Fibroblast of lung (primary cell): ENCODE results near the gene CRYGS. TPM values are rescaled to one million over a fixed set of nuclear protein-coding genes. Genes with fewer than 3 reads are reported as not detected.

Experiments used
- DNase-seq, 2 donors: peaks; one replicate each; pipeline versions ENCODE4 v3.0.0 to v3.0.0-alpha.2; 2010; ENCODE audit warnings: low read depth in 2 of 2
- H2AFZ ChIP-seq: 2 replicates; pipeline ENCODE4 v1.5.1; 2012; ENCODE audit warnings: low read length, control low read depth, inconsistent platforms
- H3K27ac ChIP-seq: 2 replicates; pipeline ENCODE4 v1.5.1; 2011; ENCODE audit warnings: low read length, control low read depth; ENCODE audit not compliant: insufficient read depth
- H3K27me3 ChIP-seq: 2 replicates; pipeline ENCODE4 v1.5.1; 2011; ENCODE audit warnings: mild to moderate bottlenecking, low read length; ENCODE audit not compliant: control insufficient read depth, insufficient read depth
- H3K36me3 ChIP-seq: 2 replicates; pipeline ENCODE4 v1.5.1; 2011; ENCODE audit warnings: low read length; ENCODE audit not compliant: control insufficient read depth, insufficient read depth
- H3K4me1 ChIP-seq: 2 replicates; pipeline ENCODE4 v1.5.1; 2011; ENCODE audit warnings: low read length; ENCODE audit not compliant: control insufficient read depth, insufficient read depth; ENCODE audit errors: extremely low read depth
- H3K4me2 ChIP-seq: 2 replicates; pipeline ENCODE4 v1.5.1; 2011; ENCODE audit warnings: low read length, control low read depth; ENCODE audit not compliant: insufficient read depth; ENCODE audit errors: extremely low read depth
- H3K4me3 ChIP-seq, 4 experiments: fragments of 200-600 bp in 1 of 4; sonication (generic) in 1 of 4; replicated peaks in 1 of 4; 2 replicates each; pipeline ENCODE4 v1.5.1; 2011 to 2016; ENCODE audit warnings: low read length in 4 of 4, low read depth in 3 of 4, mild to moderate bottlenecking in 3 of 4, control low read depth in 2 of 4, inconsistent platforms in 1 of 4, mixed read lengths in 1 of 4; ENCODE audit not compliant: insufficient read depth in 1 of 4; ENCODE audit errors: control extremely low read depth in 1 of 4
- H3K79me2 ChIP-seq: 2 replicates; pipeline ENCODE4 v1.5.1; 2012; ENCODE audit warnings: mild to moderate bottlenecking, low read length, inconsistent platforms; ENCODE audit not compliant: control insufficient read depth, insufficient read depth
- H3K9ac ChIP-seq: 2 replicates; pipeline ENCODE4 v1.5.1; 2011; ENCODE audit warnings: mild to moderate bottlenecking, low read length, control low read depth; ENCODE audit not compliant: insufficient read depth
- H3K9me3 ChIP-seq: 2 replicates; pipeline ENCODE4 v1.5.1; 2012; ENCODE audit warnings: low read depth, low read length; ENCODE audit not compliant: control insufficient read depth, insufficient read depth
- H4K20me1 ChIP-seq: 2 replicates; pipeline ENCODE4 v1.5.1; 2011; ENCODE audit warnings: low read length; ENCODE audit not compliant: control insufficient read depth, insufficient read depth; ENCODE audit errors: extremely low read depth
- EZH2 ChIP-seq: IDR thresholded peaks from 2 replicates; pipeline ENCODE4 v1.5.1; 2012; ENCODE audit warnings: low read length, control low read depth, mild to moderate bottlenecking; ENCODE audit errors: missing control alignments
- polyA plus RNA-seq, 2 donors: library from polyadenylated mRNA; depleted of rRNA in 1 of 2; stranded (reverse) in 1 of 2; unstranded in 1 of 2; fragments of >200 nt; gene quantifications; 2 replicates each; pipeline ENCODE4 v1.2.1, GENCODE V29; 2011 to 2012; ENCODE audit warnings: missing spikeins in 1 of 2
- total RNA-seq: library from RNA; depleted of rRNA; stranded (reverse); fragments of >200 nt; gene quantifications from 2 replicates; pipeline ENCODE4 v1.2.1, GENCODE V29; 2014
- TF ChIP-seq, protein P1 (sequence below), 2 donors: IDR thresholded peaks in 1 of 2; conservative IDR thresholded peaks in 1 of 2; 1 replicate in 1 of 2; 2 replicates in 1 of 2; pipeline ENCODE4 v1.5.1; 2011 to 2012; ENCODE audit warnings: low read length in 2 of 2, control low read depth in 1 of 2, inconsistent platforms in 1 of 2, low read depth in 1 of 2, mild to moderate bottlenecking in 1 of 2

Gene CRYGS
- total and polyA plus RNA-seq, 2 donors (not counting 1 experiment from before 2014, with no cell fraction given) = 0.54 to 0.99 TPM

DNA sequence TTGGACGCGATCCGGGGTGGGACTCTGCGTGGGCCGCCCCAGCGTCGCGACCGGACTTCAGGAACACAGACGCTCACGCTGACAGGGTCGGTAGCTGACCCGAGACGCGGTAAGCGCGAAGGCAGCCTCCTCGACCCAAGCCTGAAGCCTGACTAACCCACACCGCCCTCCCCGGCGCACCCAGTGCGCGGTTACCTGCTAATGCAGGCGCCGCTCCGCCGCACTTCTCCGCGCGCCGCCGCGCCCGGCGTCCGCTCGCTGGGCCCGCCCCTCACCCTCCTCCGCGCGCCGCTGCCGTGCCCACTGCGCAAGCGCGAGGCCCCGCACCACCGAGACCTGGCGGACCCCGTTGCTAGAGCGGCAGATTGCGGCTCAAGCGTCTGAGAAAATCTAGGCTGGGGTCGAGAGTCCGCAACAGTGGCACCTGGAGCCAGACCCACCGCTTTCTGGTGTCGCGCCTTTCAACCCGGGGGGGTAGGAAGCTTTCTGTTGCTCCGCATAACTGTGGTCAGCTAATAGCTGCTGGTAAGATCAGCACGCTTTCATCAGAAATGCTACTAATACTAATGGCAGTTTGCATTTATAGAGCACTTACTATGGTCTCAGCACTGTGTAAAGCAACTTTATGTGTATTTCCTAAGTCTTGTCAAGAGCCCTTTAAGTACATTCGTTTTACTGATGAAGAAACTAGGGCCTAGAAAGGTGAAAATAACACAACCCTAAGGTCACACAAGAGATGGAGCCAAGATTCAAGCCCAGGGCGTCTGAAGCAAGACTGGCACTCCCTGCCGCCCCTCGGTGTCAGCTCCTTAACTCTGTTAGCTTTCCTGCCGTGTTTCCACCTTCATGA lies 23.1 kb upstream of the CRYGS start, which contains the start of gene TBCCD1:
Gene TBCCD1, minus strand, starts transcription at position 268 of the 850 bp plus-strand sequence. CDS start 3,010 bp downstream, outside the sequence.
- no peaks in the 10 kb centered on the region for H3K4me1 ChIP-seq
- DNase-seq = peak; percentile 82 to 89
- no peaks in the 10 kb centered on the region for H3K36me3 ChIP-seq
- H3K4me2 ChIP-seq = peak within 1 kb of the TSS; percentile 84
- H3K27me3 ChIP-seq = no peaks in the 10 kb centered on the region
- TF ChIP-seq EZH2 = no peak
- TF ChIP-seq, protein P1, sequence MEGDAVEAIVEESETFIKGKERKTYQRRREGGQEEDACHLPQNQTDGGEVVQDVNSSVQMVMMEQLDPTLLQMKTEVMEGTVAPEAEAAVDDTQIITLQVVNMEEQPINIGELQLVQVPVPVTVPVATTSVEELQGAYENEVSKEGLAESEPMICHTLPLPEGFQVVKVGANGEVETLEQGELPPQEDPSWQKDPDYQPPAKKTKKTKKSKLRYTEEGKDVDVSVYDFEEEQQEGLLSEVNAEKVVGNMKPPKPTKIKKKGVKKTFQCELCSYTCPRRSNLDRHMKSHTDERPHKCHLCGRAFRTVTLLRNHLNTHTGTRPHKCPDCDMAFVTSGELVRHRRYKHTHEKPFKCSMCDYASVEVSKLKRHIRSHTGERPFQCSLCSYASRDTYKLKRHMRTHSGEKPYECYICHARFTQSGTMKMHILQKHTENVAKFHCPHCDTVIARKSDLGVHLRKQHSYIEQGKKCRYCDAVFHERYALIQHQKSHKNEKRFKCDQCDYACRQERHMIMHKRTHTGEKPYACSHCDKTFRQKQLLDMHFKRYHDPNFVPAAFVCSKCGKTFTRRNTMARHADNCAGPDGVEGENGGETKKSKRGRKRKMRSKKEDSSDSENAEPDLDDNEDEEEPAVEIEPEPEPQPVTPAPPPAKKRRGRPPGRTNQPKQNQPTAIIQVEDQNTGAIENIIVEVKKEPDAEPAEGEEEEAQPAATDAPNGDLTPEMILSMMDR (conservative IDR thresholded peaks at IDR 0.05 in 1 of 2, IDR thresholded peaks at IDR 0.05 in 1 of 2; ENCODE audit: low read depth in 1 of 2, low read length in 2 of 2) = no peak
- peak within 1 kb of the TSS; percentile 73 for H3K9ac ChIP-seq
- H3K4me3 ChIP-seq = peak within 1 kb of the TSS; percentile 69 to 90 (median 84)
- peaks cover 16% of the 10 kb centered on the region for H3K79me2 ChIP-seq
- peak within 1 kb of the TSS; percentile 57 for H3K27ac ChIP-seq
- H2AFZ ChIP-seq = peak within 1 kb of the TSS; percentile 94
- no peaks in the 10 kb centered on the region for H4K20me1 ChIP-seq
- no peaks in the 10 kb centered on the region for H3K9me3 ChIP-seq

DNA sequence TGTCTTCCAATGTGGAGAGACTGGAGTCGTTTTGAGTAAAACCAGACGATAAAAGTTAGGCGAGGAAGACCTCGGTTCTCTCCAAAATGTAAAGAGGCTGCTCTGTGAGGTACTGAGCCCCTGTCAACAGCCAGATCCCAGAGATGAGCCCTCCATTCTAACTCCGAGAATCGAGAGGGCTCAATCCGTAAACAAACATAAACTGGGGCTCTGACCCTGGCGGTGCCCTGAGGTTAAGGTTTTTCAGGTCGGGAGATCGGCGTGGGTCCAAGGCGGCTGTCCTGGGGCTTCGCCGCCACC lies 22.5 kb upstream of the CRYGS start:
- H3K27ac ChIP-seq = peak overlapping the region; percentile 57

DNA sequence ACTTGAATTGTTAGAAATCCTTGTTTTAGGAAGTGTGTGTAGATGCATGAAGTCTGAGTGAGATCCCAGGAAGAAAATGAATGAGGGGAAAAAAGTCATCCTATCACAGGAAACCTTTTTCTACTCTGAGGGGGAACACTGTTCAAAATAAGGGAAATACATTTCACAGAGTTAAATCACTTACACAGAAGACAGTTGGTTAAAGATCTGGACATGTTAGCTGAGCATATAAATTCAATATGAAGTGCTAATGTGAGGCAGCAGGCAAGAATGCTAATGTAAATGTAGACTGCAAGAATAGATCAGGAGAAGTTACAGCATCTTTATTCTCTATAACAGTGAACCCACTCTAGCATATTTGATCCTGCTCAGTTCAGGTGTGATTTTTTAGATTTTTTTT lies 20.4 kb upstream of the CRYGS start:
- Histone ChIP-seq H3K9ac (no peak overlapping the region), H3K4me2 (no peak overlapping the region), H3K27me3 (no peaks in the 10 kb centered on the region), H3K4me3 (no peak overlapping the region), H2AFZ (no peak overlapping the region), H3K27ac (no peak overlapping the region), H3K4me1 (no peaks in the 10 kb centered on the region), H4K20me1 (no peaks in the 10 kb centered on the region), H3K9me3 (no peaks in the 10 kb centered on the region), H3K79me2 (peaks cover 2% of the 10 kb centered on the region), H3K36me3 (no peaks in the 10 kb centered on the region)
- DNase-seq = no peak
- TF ChIP-seq, protein P1 (conservative IDR thresholded peaks at IDR 0.05 in 1 of 2, IDR thresholded peaks at IDR 0.05 in 1 of 2; ENCODE audit: low read depth in 1 of 2, low read length in 2 of 2) = no peak
- TF ChIP-seq EZH2 = no peak

More for the DNA sequence above, 22.5 kb upstream of the CRYGS start:
- no peaks in the 10 kb centered on the region for H3K4me1 ChIP-seq
- H3K4me3 ChIP-seq = peak overlapping the region; percentile 69 to 90 (median 84)
- TF ChIP-seq EZH2 = no peak
- TF ChIP-seq, protein P1 (conservative IDR thresholded peaks at IDR 0.05 in 1 of 2, IDR thresholded peaks at IDR 0.05 in 1 of 2; ENCODE audit: low read depth in 1 of 2, low read length in 2 of 2) = no peak
- peak overlapping the region; percentile 73 for H3K9ac ChIP-seq
- no peaks in the 10 kb centered on the region for H3K36me3 ChIP-seq
- DNase-seq = no peak
- H3K4me2 ChIP-seq = peak overlapping the region; percentile 83
- peaks cover 14% of the 10 kb centered on the region for H3K79me2 ChIP-seq
- peak overlapping the region; percentile 94 for H2AFZ ChIP-seq
- H3K27me3 ChIP-seq = no peaks in the 10 kb centered on the region
- H3K9me3 ChIP-seq = no peaks in the 10 kb centered on the region
- no peaks in the 10 kb centered on the region for H4K20me1 ChIP-seq
